Activated effector memory CD4-positive, alpha-beta T cell treated with anti-CD3 and anti-CD28 coated beads, Interleukin-2, amount 50 U/mL, for 16 hours (primary cell): Measurements from ENCODE around the gene GGTLC3.
"Not testable (repeated sequence)": the region's sequence is repeated elsewhere in the genome, so short reads cannot be mapped to it uniquely, and the experiment has no call there.

Experiments
- DNase-seq: peaks from one replicate; pipeline ENCODE4 v3.0.0-alpha.2; 2020

Gene GGTLC3

GRCh38 chr22:18512378-18512777 lies 5.6 kb downstream of the GGTLC3 start:
- not testable (repeated sequence) for DNase-seq

GRCh38 chr22:18511327-18511726 lies 6.6 kb downstream of the GGTLC3 start:
- not testable (repeated sequence) for DNase-seq

- DNase-seq, result not testable (repeated sequence)
These were observed 21.7 kb downstream of the GGTLC3 start for GRCh38 chr22:18496227-18496626.
